NT2/D1 (cell line): Measurements from ENCODE around the gene POLR2H.

Experiments used
- DNase-seq: peaks from one replicate; pipeline ENCODE4 v3.0.0-alpha.2; 2011; ENCODE audit warnings: low read depth, low spot score
- H3K27me3 ChIP-seq: 2 replicates; pipeline ENCODE4 v1.6.0; 2011; ENCODE audit warnings: mild to moderate bottlenecking; ENCODE audit not compliant: insufficient read length, insufficient read depth
- H3K36me3 ChIP-seq: 2 replicates; pipeline ENCODE4 v1.6.1; 2011; ENCODE audit warnings: mild to moderate bottlenecking, low read length, mixed read lengths; ENCODE audit not compliant: insufficient read depth, insufficient read length
- H3K4me1 ChIP-seq: 2 replicates; pipeline ENCODE4 v1.5.1; 2011; ENCODE audit not compliant: insufficient read depth, insufficient read length
- H3K4me3 ChIP-seq: 2 replicates; pipeline ENCODE4 v1.5.1; 2011; ENCODE audit warnings: low read depth; ENCODE audit not compliant: insufficient read length
- H3K9ac ChIP-seq: 2 replicates; pipeline ENCODE4 v1.6.0; 2011; ENCODE audit warnings: low read depth; ENCODE audit not compliant: insufficient read length
- H3K9me3 ChIP-seq: 2 replicates; pipeline ENCODE4 v1.5.1; 2011; ENCODE audit warnings: mild to moderate bottlenecking, low read length; ENCODE audit not compliant: insufficient read depth
- SUZ12 ChIP-seq: IDR thresholded peaks from 2 replicates; pipeline ENCODE4 v1.6.1; 2011; ENCODE audit not compliant: insufficient read length, insufficient read depth; ENCODE audit errors: extremely low read depth
- YY1 ChIP-seq: IDR thresholded peaks from 2 replicates; pipeline ENCODE4 v1.6.1; 2011; ENCODE audit not compliant: insufficient read length, insufficient read depth
- ZNF274 ChIP-seq: IDR thresholded peaks from 2 replicates; pipeline ENCODE4 v1.6.1; 2011; ENCODE audit warnings: mild to moderate bottlenecking, low read depth, low read length

The POLR2H gene

GRCh38 chr3:184399410-184399809, 37.9 kb downstream of the POLR2H start:
- no peak overlapping the region for H3K4me3 ChIP-seq
- H3K9ac ChIP-seq = no peak overlapping the region
- no peaks in the 10 kb centered on the region for H3K4me1 ChIP-seq
- H3K9me3 ChIP-seq = no peaks in the 10 kb centered on the region
- peaks cover 9% of the 10 kb centered on the region for H3K27me3 ChIP-seq
- TF ChIP-seq SUZ12 (no peak), YY1 (no peak), ZNF274 (no peak)
- H3K36me3 ChIP-seq = no peaks in the 10 kb centered on the region
- DNase-seq = no peak

GRCh38 chr3:184405075-184406030, 43.8 kb downstream of the POLR2H start:
- Histone ChIP-seq H3K4me3 (no peak overlapping the region), H3K27me3 (peaks cover 11% of the 10 kb centered on the region), H3K9me3 (no peaks in the 10 kb centered on the region), H3K36me3 (no peaks in the 10 kb centered on the region), H3K9ac (no peak overlapping the region), H3K4me1 (peaks cover 3% of the 10 kb centered on the region)
- TF ChIP-seq ZNF274 (no peak), SUZ12 (no peak), YY1 (no peak)
- DNase-seq = no peak

GRCh38 chr3:184409331-184409926, 47.9 kb downstream of the POLR2H start:
- DNase-seq = no peak
- H3K4me3 ChIP-seq = no peak overlapping the region
- TF ChIP-seq YY1 = no peak
- TF ChIP-seq SUZ12 = no peak
- no peak for TF ChIP-seq ZNF274
- H3K27me3 ChIP-seq = peaks cover 3% of the 10 kb centered on the region
- H3K36me3 ChIP-seq = no peaks in the 10 kb centered on the region
- peaks cover 5% of the 10 kb centered on the region for H3K4me1 ChIP-seq
- H3K9ac ChIP-seq = no peak overlapping the region
- no peaks in the 10 kb centered on the region for H3K9me3 ChIP-seq

- Histone ChIP-seq H3K27me3 (peaks cover 3% of the 10 kb centered on the region), H3K4me1 (peaks cover 11% of the 10 kb centered on the region), H3K36me3 (no peaks in the 10 kb centered on the region), H3K9ac (no peak overlapping the region), H3K4me3 (no peak overlapping the region), H3K9me3 (no peaks in the 10 kb centered on the region)
- no peak for TF ChIP-seq ZNF274
- no peak for TF ChIP-seq YY1
- TF ChIP-seq SUZ12 = no peak
- no peak for DNase-seq
Measured at GRCh38 chr3:184409946-184410500, 48.5 kb downstream of the POLR2H start.

- H3K36me3 ChIP-seq = no peaks in the 10 kb centered on the region
- no peaks in the 10 kb centered on the region for H3K9me3 ChIP-seq
- no peak for TF ChIP-seq YY1
- no peak for TF ChIP-seq ZNF274
- no peak for TF ChIP-seq SUZ12
- H3K27me3 ChIP-seq = peaks cover 3% of the 10 kb centered on the region
- no peak overlapping the region for H3K4me3 ChIP-seq
- H3K9ac ChIP-seq = no peak overlapping the region
- DNase-seq = no peak
- peaks cover 11% of the 10 kb centered on the region for H3K4me1 ChIP-seq
Measured at GRCh38 chr3:184414418-184415202, 53.1 kb downstream of the POLR2H start.

- Histone ChIP-seq H3K36me3 (no peaks in the 10 kb centered on the region), H3K9me3 (no peaks in the 10 kb centered on the region), H3K4me3 (no peak overlapping the region), H3K4me1 (peaks cover 11% of the 10 kb centered on the region), H3K9ac (no peak overlapping the region), H3K27me3 (no peaks in the 10 kb centered on the region)
- DNase-seq = no peak
- no peak for TF ChIP-seq ZNF274
- no peak for TF ChIP-seq YY1
- no peak for TF ChIP-seq SUZ12
Measured at GRCh38 chr3:184415203-184415490, 53.6 kb downstream of the POLR2H start.
